Activated T-cell treated with anti-CD3 and anti-CD28 coated beads for 4 hours (primary cell): ENCODE results near the gene HPGD.
A peak's percentile ranks its signal among the peaks of the same experiment; 100 is the strongest.

ENCODE experiments used
- DNase-seq: peaks from one replicate; pipeline ENCODE4 v3.0.0-alpha.2; 2020

Gene HPGD

DNA sequence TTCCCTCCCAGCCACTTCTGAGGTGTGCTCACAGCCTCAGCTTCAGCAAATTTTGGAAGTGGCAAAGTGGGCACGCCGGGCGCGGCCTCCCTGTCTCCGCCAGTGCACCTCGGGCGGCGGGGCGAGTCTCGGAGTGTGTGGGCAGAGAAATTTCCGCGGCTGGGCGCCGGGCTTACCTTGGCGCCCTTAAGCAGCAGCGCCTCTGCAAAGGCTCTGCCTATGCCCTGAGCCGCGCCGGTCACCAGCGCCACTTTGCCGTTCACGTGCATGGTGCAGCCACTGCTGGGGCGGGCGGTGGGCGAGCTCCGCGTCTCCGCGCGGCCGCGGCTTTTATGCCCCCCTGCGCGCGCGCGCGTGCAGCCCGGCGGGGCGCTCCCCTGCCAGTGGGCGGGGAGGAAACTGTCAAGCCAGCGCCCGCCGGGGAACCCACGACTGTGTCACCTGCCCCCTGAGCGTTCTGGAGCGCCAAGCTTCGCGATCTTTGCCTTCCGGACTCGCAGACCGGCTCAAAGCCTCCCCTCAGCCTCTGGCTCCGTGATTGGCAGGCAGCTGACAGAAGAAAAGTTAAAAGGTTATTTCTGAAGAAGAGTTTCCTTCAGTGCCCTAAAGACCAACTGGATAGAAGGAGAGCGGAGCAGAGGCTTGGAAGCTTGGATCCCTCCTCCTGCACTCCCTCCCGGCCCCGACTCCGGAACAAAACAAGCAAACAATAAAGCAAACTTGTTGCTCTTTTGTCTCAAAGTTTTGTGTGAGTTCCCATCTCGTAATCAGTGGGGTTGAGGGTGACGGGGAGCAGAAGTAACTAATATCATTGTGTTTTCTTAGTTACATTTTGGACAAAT is at the start of gene HPGD:
Gene HPGD, minus strand, starts transcription at position 306 of the 842 bp plus-strand sequence. Its CDS starts 37 bp downstream, at position 269.
- DNase-seq: peak; percentile 27

GRCh38 chr4:174564529-174564928 is 42.2 kb upstream of the HPGD start:
- no peak for DNase-seq

- no peak for DNase-seq
Measured at GRCh38 chr4:174563399-174563798, 41.1 kb upstream of the HPGD start.

DNA sequence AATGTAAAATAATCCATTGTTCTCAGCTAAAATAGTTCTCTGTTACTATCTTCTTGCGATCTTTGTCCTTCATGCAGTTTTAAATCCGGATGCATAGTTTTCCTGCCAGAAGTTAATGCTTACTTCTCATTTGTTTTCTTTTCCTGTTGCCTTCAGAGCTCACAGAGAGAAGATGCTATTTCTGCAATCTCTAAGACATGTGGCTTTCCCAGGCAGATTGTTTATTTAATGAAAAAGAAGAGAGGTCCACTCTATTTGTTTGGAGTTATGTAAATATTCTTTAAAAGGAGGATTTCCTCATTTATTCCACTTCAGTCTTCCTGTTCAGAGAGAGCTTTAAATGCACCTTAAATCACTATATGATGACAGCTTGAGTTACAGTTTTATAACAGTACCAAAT is 39.3 kb upstream of the HPGD start:
- DNase-seq: no peak

- DNase-seq: no peak
Measured at GRCh38 chr4:174559894-174560293, 37.6 kb upstream of the HPGD start.

- no peak for DNase-seq
Measured at GRCh38 chr4:174555789-174556630, 33.7 kb upstream of the HPGD start.

DNA sequence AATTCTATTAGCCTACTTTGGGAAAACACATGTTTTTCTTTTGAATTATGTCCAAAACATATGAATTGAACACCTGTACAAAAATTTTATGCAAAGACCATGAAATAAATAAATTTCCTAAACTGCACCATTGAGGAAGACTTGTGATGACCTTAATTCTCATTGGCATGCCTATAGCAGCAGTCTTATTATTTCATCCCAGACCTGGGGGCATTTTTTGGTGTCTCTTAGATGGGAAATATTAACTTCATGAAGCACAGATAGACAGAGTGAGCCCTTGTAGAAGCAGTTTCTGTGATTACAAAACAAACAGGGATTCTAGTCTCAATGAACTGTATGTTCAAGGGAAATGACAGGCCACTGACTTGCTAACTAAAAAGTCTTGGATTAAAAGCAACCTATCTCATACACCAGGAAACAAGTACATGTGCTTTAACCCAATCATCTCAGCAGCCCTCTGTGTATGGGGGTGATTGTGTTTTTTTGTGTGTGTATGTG is 32.0 kb upstream of the HPGD start:
- no peak for DNase-seq

GRCh38 chr4:174553828-174554227 is 31.5 kb upstream of the HPGD start:
- no peak for DNase-seq

DNA sequence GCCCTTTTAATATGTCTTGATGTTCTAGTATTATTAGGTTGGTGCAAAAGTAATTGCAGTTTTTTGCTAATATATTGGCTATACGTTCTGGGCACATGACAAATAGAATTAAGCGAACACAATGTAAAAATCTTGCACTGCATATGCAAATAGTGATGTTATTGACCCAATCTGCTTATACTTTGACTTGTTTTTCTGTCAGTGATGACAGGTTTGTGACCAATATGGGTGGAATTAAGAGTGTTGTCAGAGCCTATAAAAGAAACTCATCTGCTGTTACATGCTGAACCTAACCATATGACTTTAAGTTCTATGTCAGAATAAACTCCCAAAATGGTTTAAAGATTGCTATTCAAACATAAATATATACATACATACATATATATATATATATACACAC is 30.7 kb upstream of the HPGD start:
- no peak for DNase-seq

- no peak for DNase-seq
Measured at GRCh38 chr4:174550541-174550940, 28.3 kb upstream of the HPGD start.

DNA sequence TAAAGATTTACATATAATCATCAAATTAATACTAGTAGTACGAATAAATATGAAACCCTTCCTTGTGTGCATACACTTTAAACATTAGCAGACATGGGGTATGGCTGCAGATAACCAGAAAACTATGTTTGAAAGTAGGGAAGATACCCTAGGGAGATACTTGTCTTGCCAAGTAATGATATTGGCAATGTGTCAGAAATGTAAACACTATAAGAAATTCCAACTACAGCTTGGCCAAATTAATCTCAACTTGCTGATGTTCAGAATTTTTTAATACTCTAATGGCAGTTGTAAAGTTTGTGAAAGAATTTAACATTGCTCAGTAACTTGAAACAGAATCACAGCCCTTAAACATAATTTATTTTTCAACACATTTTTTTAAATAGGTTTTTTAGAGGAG is 27.4 kb upstream of the HPGD start:
- DNase-seq: no peak

- DNase-seq: no peak
Measured at GRCh38 chr4:174545268-174545667, 23.0 kb upstream of the HPGD start.

DNA sequence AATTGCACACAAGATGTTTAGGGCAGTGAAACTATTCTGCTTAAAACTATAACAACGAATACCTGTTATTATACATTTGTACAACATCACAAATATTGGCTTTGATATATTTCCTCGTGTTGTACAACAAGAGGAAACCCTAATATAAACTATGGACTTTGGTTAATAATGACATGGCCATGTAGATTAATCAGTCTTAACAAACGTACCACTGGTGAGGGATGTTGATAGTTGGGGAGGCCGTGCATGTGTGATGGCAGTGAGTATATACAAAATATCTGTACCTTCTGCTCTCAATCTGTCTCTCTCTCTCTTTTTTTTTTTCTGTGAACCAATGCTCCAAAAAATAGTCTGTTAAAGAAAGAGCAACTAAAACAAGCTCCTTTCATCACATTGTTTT is 22.2 kb upstream of the HPGD start:
- DNase-seq: no peak

DNA sequence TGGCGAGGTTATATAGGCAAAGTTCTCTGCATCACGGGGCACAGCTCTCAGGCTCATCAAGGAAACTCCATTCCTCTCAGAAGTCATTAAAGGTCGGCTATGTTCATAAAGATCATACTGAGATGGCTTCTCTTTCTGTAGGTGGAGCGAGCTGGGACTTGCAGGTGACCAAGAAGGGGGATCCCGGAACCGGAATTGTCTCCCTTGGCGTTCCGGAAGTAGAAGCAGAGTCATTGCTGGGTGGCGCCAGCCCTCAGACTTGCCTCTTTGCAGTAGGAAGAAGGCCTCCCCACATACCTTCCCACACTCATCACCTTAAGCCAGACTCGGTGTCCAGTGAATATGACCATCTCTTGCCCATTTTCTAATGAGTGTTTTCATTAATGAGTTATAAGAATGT is 17.9 kb upstream of the HPGD start:
- DNase-seq: no peak

DNA sequence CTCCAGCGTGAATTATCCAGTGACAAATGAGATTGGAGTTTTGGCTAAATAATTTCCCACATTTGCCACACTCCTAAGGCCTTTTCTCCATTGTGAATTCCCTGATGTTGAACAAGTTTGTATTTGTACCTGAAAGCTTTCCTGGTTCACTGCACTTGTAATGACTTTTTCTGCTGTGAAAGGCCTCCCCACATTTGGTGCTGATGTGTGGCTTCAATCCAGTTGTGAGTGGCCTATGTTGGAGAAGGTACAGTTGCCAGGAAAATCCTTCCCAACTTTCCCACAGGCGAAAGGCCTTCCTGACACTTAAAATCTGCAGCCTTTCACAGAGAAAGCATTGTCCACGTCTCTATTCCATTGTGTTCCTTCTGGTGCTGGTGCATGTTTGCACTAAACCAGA is 17.3 kb upstream of the HPGD start:
- DNase-seq: no peak

GRCh38 chr4:174538876-174539250 is 16.6 kb upstream of the HPGD start:
- DNase-seq: no peak

DNA sequence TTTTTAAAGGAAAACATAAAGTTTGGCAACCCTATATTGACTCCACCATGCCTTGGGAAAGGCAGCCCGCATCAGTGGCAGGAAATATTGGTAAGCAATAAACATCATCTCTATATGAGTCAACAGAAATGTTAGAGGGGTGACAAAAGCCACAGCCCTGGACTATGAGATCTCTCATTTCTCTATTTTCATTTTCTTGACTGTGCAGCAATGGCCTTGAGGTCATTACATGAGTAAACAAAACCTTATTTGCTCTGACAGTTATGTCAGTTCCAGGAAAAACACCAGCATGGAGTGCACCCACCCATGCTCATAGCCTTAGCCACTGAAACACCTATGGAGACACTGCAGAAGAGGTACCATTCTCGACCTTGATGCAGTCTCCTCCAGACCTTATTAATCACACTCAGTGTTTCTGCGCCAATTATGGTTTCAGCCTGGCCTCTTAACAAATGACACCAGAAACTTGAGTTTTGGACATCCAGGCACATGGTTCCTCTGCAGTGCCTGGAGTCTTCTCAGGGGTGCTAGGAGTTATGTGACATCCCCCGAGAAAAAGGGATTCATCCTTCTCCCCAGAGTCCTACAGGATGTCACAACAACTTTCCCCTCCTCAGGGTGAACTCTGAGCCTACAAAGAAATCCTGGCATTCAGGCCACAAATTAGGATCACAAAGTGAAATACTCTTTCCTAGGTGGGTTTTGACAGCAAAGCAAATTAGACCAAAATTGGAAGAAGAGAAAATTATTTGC is 16.0 kb upstream of the HPGD start:
- no peak for DNase-seq

GRCh38 chr4:174537634-174538033 is 15.3 kb upstream of the HPGD start:
- DNase-seq: no peak

DNA sequence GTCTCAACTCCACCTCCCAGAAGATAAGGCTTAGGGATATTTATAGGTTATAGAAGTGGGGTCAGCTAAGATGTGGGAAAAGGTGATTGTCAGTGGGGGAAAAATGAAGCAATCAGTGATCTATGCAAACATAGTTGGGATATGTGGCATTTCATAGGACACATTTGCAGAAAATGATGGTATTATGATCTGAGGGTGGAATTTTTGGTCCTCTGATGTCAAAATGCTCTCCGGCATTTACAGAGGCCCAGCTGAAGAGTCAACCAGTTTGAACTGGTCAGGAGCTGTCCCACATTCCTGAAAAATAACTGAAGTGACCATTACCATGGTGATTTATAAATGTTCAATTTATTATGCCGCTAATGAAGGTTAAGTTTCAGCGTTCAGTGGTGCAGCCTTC is 12.2 kb upstream of the HPGD start:
- DNase-seq: no peak

GRCh38 chr4:174532445-174532844 is 10.2 kb upstream of the HPGD start:
- DNase-seq: no peak

DNA sequence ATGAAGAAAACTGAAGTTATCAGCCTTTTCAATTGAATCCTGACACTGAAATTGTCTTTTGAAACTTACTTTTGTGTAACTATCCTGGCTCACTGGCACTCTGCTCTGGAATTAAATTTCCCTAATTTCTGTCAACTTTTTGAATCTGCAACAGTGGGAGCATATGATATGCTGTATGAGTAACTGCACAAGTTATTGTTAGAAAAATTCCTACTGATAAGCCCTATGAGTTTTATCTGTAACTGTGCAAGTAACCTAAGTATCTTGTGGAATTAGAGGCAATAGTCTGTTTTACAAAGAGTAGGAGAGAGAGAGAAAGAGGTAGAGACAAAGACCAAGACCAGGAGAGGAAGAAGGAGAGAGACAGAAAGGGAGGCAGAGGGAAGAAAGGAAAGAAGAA is 9.2 kb upstream of the HPGD start:
- DNase-seq: no peak

DNA sequence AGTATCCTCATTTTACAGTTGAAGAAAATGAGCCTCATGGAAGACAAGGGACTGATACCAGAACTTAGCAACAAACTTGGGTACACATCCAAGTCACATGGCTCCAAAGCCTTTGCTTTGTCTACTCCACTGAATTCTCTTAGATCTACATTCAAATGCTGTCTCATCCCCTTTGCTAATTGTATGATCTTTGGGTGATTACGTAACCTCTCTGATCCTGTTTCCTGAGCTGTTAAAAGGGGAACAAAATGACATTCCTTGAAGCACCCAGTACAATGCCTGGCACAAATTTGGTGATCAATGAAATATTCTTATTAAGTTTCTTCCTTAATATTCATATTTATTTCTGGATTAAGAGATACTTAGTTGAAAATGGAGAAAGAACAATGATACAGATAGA is 5.9 kb upstream of the HPGD start:
- DNase-seq: no peak

GRCh38 chr4:174526731-174527130 is 4.4 kb upstream of the HPGD start:
- no peak for DNase-seq
